GM23338 (cell line): Measurements from ENCODE around the gene CD48. TPM values are rescaled to one million over a fixed set of nuclear protein-coding genes. Genes with fewer than 3 reads are reported as not detected.

Experiments
- ATAC-seq: fragments of 200-7000 bp; cut with Tn5 transposase; 3 replicates; pipeline ENCODE4 v1.9.1; 2020
- DNase-seq: peaks from one replicate; pipeline ENCODE4 v3.0.0-alpha.2; 2015; ENCODE audit warnings: low spot score
- H2AFZ ChIP-seq: fragments of 200-600 bp; sonication (generic); 2 replicates; pipeline ENCODE4 v1.8.0; 2016; ENCODE audit warnings: antibody characterized with exemption, mild to moderate bottlenecking, moderate library complexity
- H3F3A ChIP-seq: fragments of 200-600 bp; sonication (generic); replicated peaks from 2 replicates; pipeline ENCODE4 v1.8.0; 2017; ENCODE audit warnings: antibody characterized with exemption, mixed run types, low read depth
- H3K27ac ChIP-seq: fragments of 200-600 bp; sonication (generic); 2 replicates; pipeline ENCODE4 v1.6.1; 2016; ENCODE audit warnings: low read depth
- H3K27me3 ChIP-seq: fragments of 200-600 bp; sonication (generic); 2 replicates; pipeline ENCODE4 v1.8.0; 2016; ENCODE audit warnings: mild to moderate bottlenecking, mixed run types, moderate library complexity; ENCODE audit not compliant: insufficient read depth
- H3K36me3 ChIP-seq: fragments of 200-600 bp; sonication (generic); 2 replicates; pipeline ENCODE4 v1.8.0; 2016; ENCODE audit warnings: mild to moderate bottlenecking; ENCODE audit not compliant: insufficient read depth
- H3K4me1 ChIP-seq: fragments of 200-600 bp; sonication (generic); 2 replicates; pipeline ENCODE4 v1.8.0; 2016; ENCODE audit warnings: mild to moderate bottlenecking, moderate library complexity; ENCODE audit not compliant: insufficient read depth
- H3K4me2 ChIP-seq: fragments of 200-600 bp; sonication (generic); 2 replicates; pipeline ENCODE4 v1.7.1; 2017; ENCODE audit warnings: mixed run types
- H3K4me3 ChIP-seq: fragments of 200-600 bp; sonication (generic); 2 replicates; pipeline ENCODE4 v1.6.1; 2016; ENCODE audit warnings: mixed run types
- H3K79me2 ChIP-seq: fragments of 200-600 bp; sonication (generic); replicated peaks from 2 replicates; pipeline ENCODE4 v1.8.0; 2017; ENCODE audit warnings: mild to moderate bottlenecking; ENCODE audit not compliant: insufficient read depth
- H3K9me2 ChIP-seq: fragments of 200-600 bp; sonication (generic); 2 replicates; pipeline ENCODE4 v1.8.0; 2017; ENCODE audit not compliant: insufficient read depth
- H4K20me1 ChIP-seq: fragments of 200-600 bp; sonication (generic); replicated peaks from 2 replicates; pipeline ENCODE4 v1.8.0; 2017; ENCODE audit warnings: mild to moderate bottlenecking; ENCODE audit not compliant: insufficient read depth
- H3K27ac Mint-ChIP-seq: 2 replicates; pipeline ENCODE4 v1.8.0; 2020; ENCODE audit warnings: inconsistent platforms, mild to moderate bottlenecking, moderate library complexity, mixed read lengths
- H3K27me3 Mint-ChIP-seq: 3 replicates; pipeline ENCODE4 v1.8.0; 2022; ENCODE audit warnings: low read depth, mild to moderate bottlenecking, moderate library complexity, mixed read lengths, inconsistent platforms; ENCODE audit not compliant: insufficient read depth, poor library complexity
- H3K36me3 Mint-ChIP-seq: 3 replicates; pipeline ENCODE4 v1.8.0; 2021; ENCODE audit warnings: low read depth, mild to moderate bottlenecking, inconsistent platforms, moderate library complexity, mixed read lengths
- H3K4me1 Mint-ChIP-seq: 3 replicates; pipeline ENCODE4 v1.8.0; 2020; ENCODE audit warnings: mild to moderate bottlenecking, inconsistent platforms, mixed read lengths
- H3K4me3 Mint-ChIP-seq: 3 replicates; pipeline ENCODE4 v1.8.0; 2021; ENCODE audit warnings: moderate library complexity, mild to moderate bottlenecking, inconsistent platforms, mixed read lengths
- H3K9me3 Mint-ChIP-seq: 3 replicates; pipeline ENCODE4 v1.8.0; 2020; ENCODE audit warnings: moderate library complexity, mild to moderate bottlenecking, inconsistent platforms, mixed read lengths
- CREB1 ChIP-seq: fragments of 250-450 bp; sonication (Bioruptor Pico); IDR thresholded peaks from 2 replicates; pipeline ENCODE4 v1.5.0; 2020; ENCODE audit warnings: low read depth, mild to moderate bottlenecking, moderate library complexity
- CTCF ChIP-seq, 2 experiments: fragments of 200-600 bp in 1 of 2; sonication (generic) in 1 of 2; conservative IDR thresholded peaks; 2 replicates each; pipeline versions ENCODE4 v1.5.1 to v1.6.1; 2016 to 2017; ENCODE audit warnings: antibody characterized with exemption in 2 of 2, low read depth in 2 of 2, mild to moderate bottlenecking in 2 of 2, moderate library complexity in 1 of 2
- ETS1 ChIP-seq: IDR thresholded peaks from 2 replicates; pipeline ENCODE4 v1.6.1; 2016; ENCODE audit warnings: antibody characterized with exemption
- EZH2 ChIP-seq: fragments of 200-600 bp; sonication (generic); IDR thresholded peaks from one replicate; pipeline ENCODE4 v1.8.0; 2017; ENCODE audit warnings: antibody characterized with exemption, mild to moderate bottlenecking, low read depth; ENCODE audit not compliant: unreplicated experiment
- EZH2phosphoT487 ChIP-seq: fragments of 200-600 bp; sonication (generic); IDR thresholded peaks from one replicate; pipeline ENCODE4 v1.8.1; 2018; ENCODE audit warnings: antibody characterized with exemption; ENCODE audit not compliant: unreplicated experiment
- JUNB ChIP-seq: IDR thresholded peaks from one replicate; pipeline ENCODE4 v1.6.1; 2016; ENCODE audit warnings: antibody characterized with exemption; ENCODE audit not compliant: unreplicated experiment
- NANOG ChIP-seq: IDR thresholded peaks from 2 replicates; pipeline ENCODE4 v1.6.1; 2016; ENCODE audit warnings: antibody characterized with exemption, borderline replicate concordance
- POLR2AphosphoS5 ChIP-seq: IDR thresholded peaks from 2 replicates; pipeline ENCODE4 v1.6.1; 2016; ENCODE audit warnings: antibody characterized with exemption, low read depth
- REST ChIP-seq: IDR thresholded peaks from one replicate; pipeline ENCODE4 v1.6.1; 2018; ENCODE audit warnings: antibody characterized with exemption; ENCODE audit not compliant: unreplicated experiment
- STAT1 ChIP-seq: IDR thresholded peaks from one replicate; pipeline ENCODE4 v1.6.1; 2016; ENCODE audit warnings: antibody characterized with exemption; ENCODE audit not compliant: unreplicated experiment
- ZNF114 ChIP-seq: fragments of 250-450 bp; sonication (Bioruptor Pico); IDR thresholded peaks from 2 replicates; pipeline ENCODE4 v1.5.0; 2020; ENCODE audit warnings: mild to moderate bottlenecking, moderate library complexity
- ZNF331 ChIP-seq: fragments of 250-450 bp; sonication (Bioruptor Pico); IDR thresholded peaks from 2 replicates; pipeline ENCODE4 v1.5.0; 2020; ENCODE audit warnings: low read depth, mild to moderate bottlenecking, moderate library complexity
- ZNF462 ChIP-seq: fragments of 250-450 bp; sonication (Bioruptor Pico); IDR thresholded peaks from 2 replicates; pipeline ENCODE4 v1.5.0; 2020; ENCODE audit warnings: mild to moderate bottlenecking, moderate library complexity
- polyA plus RNA-seq: library from polyadenylated mRNA; unstranded; fragments of >200 nt; fragmentation: Nextera tagmentation; extraction: Ambion mirVana; gene quantifications from 2 replicates; pipeline ENCODE4 v1.2.1, GENCODE V29; 2016
- total RNA-seq: library from RNA; depleted of rRNA; stranded (reverse); fragments of >200 nt; shearing (Covaris generic); gene quantifications from 2 replicates; pipeline ENCODE4 v1.2.3, GENCODE V29; 2014

Gene CD48
- total and polyA plus RNA-seq, 2 experiments from 2014 or later, result 0.34 to 0.45 TPM

- no peaks in the 10 kb centered on the region for H4K20me1 ChIP-seq
- no peak for TF ChIP-seq REST
- TF ChIP-seq ZNF114 (CRISPR knock-in tag), result no peak
- no peak for TF ChIP-seq CTCF (conservative IDR thresholded peaks at IDR 0.05; ENCODE audit: low read depth in 2 of 2)
- no peak for TF ChIP-seq JUNB
- no peak for TF ChIP-seq CREB1
- no peak for TF ChIP-seq ZNF462 (CRISPR knock-in tag)
- no peak for TF ChIP-seq ZNF331
- no peak for TF ChIP-seq NANOG
- TF ChIP-seq STAT1, result no peak
- TF ChIP-seq ETS1, result no peak
- no peak for TF ChIP-seq POLR2AphosphoS5
- no peak for TF ChIP-seq EZH2phosphoT487
- no peak for TF ChIP-seq EZH2
- no peak for DNase-seq
Measured at GRCh38 chr1:160752406-160752805, 40.8 kb upstream of the CD48 start.

More at GRCh38 chr1:160752406-160752805, 40.8 kb upstream of the CD48 start:
- Histone ChIP-seq H3K4me1 (peaks cover 6% of the 10 kb centered on the region), H2AFZ (no peak overlapping the region), H3K27me3 (no peaks in the 10 kb centered on the region), H3K36me3 (no peaks in the 10 kb centered on the region), H3K27ac (no peak overlapping the region), H3F3A (0 out of 2 replicates have a peak, but pooled peaks cover 3% of the 10 kb centered on the region), H3K79me2 (no peaks in the 10 kb centered on the region), H3K4me3 (no peak overlapping the region), H3K9me2 (peaks cover 25% of the 10 kb centered on the region), H3K4me2 (no peak overlapping the region)
- Mint-ChIP-seq H3K27ac (no peak overlapping the region), H3K4me3 (no peak overlapping the region), H3K36me3 (no peaks in the 10 kb centered on the region), H3K9me3 (no peaks in the 10 kb centered on the region; the same call in 2 of the 3 replicates), H3K27me3 (peaks cover 3% of the 10 kb centered on the region), H3K4me1 (peaks cover 2% of the 10 kb centered on the region; the same call in 2 of the 3 replicates)
- no peak for ATAC-seq
